PFSK-1 (cell line): ENCODE data around the gene LRCH4.

Source experiments
- POLR2AphosphoS5 ChIP-seq: IDR thresholded peaks from 2 replicates; pipeline ENCODE4 v1.6.1; 2012; ENCODE audit warnings: low read depth, mild to moderate bottlenecking, control low read depth, low read length, moderate library complexity
- TF ChIP-seq, protein P1 (sequence below), 2 experiments: IDR thresholded peaks; 2 replicates each; pipeline versions ENCODE4 v1.6.1 to v1.8.0; 2011 to 2012; ENCODE audit warnings: low read depth in 2 of 2, low read length in 2 of 2, control low read depth in 1 of 2, inconsistent platforms in 1 of 2, mild to moderate bottlenecking in 1 of 2, moderate library complexity in 1 of 2; ENCODE audit not compliant: insufficient read depth in 1 of 2

DNA sequence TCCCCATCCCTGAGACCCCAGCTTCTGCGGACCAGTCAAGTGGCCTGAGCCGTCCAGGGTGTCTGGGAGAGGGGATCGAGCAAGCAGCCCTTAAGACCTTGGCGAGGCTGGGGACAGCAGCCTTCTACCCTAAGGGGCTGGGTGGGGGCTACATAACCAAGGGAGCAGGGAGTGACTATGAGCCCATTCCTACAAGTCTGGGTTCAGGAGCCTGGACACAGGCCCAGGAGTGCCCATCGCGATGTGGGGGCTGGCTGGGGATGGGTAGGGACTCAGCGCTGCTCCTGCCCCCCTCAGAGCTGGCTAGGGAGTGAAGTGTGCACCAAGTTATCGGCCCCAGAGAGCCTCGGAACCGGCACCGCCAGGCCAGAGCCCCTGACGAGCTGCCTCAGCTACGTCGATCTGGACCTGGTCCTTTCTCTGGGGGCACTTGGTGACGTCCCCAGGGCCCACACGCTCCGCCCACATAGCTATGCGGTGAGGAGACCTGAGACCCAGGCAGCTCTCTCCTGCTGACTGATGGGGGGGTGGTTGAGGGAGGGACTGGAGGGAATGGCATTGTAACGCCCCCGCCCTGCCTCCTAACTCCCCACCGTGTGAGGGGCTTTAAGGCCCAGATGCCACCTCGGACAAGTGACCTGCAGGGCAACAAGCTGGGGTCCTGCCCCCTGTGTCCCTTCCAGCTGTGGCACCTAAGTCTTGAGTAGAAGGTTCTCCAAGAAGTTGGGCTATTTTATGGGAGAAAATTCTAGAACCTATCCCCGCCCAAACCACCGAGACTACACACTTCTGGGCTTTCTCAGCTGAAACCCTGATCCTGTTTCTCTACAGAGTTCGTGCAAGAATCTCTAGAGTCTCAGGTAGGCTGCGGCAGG lies 14.7 kb downstream of the LRCH4 start:
- TF ChIP-seq POLR2AphosphoS5: no peak
- TF ChIP-seq, protein P1, sequence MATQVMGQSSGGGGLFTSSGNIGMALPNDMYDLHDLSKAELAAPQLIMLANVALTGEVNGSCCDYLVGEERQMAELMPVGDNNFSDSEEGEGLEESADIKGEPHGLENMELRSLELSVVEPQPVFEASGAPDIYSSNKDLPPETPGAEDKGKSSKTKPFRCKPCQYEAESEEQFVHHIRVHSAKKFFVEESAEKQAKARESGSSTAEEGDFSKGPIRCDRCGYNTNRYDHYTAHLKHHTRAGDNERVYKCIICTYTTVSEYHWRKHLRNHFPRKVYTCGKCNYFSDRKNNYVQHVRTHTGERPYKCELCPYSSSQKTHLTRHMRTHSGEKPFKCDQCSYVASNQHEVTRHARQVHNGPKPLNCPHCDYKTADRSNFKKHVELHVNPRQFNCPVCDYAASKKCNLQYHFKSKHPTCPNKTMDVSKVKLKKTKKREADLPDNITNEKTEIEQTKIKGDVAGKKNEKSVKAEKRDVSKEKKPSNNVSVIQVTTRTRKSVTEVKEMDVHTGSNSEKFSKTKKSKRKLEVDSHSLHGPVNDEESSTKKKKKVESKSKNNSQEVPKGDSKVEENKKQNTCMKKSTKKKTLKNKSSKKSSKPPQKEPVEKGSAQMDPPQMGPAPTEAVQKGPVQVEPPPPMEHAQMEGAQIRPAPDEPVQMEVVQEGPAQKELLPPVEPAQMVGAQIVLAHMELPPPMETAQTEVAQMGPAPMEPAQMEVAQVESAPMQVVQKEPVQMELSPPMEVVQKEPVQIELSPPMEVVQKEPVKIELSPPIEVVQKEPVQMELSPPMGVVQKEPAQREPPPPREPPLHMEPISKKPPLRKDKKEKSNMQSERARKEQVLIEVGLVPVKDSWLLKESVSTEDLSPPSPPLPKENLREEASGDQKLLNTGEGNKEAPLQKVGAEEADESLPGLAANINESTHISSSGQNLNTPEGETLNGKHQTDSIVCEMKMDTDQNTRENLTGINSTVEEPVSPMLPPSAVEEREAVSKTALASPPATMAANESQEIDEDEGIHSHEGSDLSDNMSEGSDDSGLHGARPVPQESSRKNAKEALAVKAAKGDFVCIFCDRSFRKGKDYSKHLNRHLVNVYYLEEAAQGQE (IDR thresholded peaks at IDR 0.05; ENCODE audit: insufficient read depth in 1 of 2, low read depth in 2 of 2, low read length in 2 of 2): no peak
